ENCODE results near the gene TNRC6B. TPM values are rescaled to one million over a fixed set of nuclear protein-coding genes. Genes with fewer than 3 reads are reported as not detected.
A peak's percentile ranks its signal among the peaks of the same experiment; 100 is the strongest.

TNRC6B gene
- total RNA-seq, 4 donors from 2014 or later = 34.5 to 57.0 (median 45.4) TPM

DNA sequence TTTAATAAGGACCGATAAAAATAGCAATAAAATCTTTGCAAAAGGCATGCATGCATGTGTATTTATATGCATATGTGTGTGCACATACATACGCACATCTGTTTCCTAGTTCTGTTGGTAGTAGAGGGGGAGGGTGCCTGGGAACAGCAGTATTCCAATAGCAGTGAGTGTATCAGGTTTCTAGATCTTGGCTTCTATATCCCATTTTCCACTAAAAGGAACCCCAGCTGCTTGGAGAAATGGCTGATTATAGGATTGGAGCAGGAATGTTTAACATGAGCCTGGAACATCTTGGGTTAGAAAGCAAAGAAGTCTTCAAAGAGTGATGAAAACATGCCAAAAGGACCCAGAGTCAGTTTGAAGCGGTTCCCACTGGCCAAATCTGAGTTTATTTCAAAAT, 21.0 kb downstream of the TNRC6B start:
- Histone ChIP-seq H3K36me3 (no peaks in the 10 kb centered on the region), H3K4me3 (no peak overlapping the region), H3K27ac (replicated peaks in 1 of 4) (peak overlapping the region; percentile 10 to 75 (median 30)), H3K4me1 (peaks cover 66 to 97% (median 85%) of the 10 kb centered on the region in 4 donors), H3K9me3 (no peaks in the 10 kb centered on the region), H3K27me3 (peaks cover 0 to 4% (median 0%) of the 10 kb centered on the region in 4 donors)
- intact Hi-C loops (cut with DNase I) = no loop called here
- no peak for DNase-seq (ENCODE audit: extremely low spot score)
- 88% methylated on average over 3 of the region's 3 CpGs for WGBS
- no peak for TF ChIP-seq POLR2AphosphoS5 (IDR thresholded peaks at IDR 0.05)
- TF ChIP-seq, protein P1, sequence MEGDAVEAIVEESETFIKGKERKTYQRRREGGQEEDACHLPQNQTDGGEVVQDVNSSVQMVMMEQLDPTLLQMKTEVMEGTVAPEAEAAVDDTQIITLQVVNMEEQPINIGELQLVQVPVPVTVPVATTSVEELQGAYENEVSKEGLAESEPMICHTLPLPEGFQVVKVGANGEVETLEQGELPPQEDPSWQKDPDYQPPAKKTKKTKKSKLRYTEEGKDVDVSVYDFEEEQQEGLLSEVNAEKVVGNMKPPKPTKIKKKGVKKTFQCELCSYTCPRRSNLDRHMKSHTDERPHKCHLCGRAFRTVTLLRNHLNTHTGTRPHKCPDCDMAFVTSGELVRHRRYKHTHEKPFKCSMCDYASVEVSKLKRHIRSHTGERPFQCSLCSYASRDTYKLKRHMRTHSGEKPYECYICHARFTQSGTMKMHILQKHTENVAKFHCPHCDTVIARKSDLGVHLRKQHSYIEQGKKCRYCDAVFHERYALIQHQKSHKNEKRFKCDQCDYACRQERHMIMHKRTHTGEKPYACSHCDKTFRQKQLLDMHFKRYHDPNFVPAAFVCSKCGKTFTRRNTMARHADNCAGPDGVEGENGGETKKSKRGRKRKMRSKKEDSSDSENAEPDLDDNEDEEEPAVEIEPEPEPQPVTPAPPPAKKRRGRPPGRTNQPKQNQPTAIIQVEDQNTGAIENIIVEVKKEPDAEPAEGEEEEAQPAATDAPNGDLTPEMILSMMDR (IDR thresholded peaks at IDR 0.05) = no peak
- no peak for TF ChIP-seq EP300 (IDR thresholded peaks at IDR 0.05)
- no peak for TF ChIP-seq POLR2A (IDR thresholded peaks at IDR 0.05; ENCODE audit: low read depth)

DNA sequence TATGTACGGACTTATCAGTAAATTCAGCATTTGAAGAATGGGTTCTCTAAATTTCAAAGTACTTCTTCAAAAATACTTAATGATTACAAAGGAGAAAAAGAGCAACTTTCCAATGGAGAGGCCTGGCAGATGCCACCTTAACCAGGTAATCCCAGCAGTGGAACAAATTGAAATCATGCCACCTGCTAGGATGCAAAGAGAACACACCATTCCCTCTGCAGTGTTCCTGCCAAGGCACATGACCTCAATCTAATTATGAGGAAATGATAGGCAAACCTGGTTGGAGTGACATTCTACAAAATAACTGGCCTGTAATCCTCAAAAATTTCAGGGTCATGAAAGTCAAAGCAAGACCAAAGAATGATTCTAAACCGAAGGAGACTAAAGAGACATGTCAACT, 21.5 kb downstream of the TNRC6B start:
- DNase-seq (ENCODE audit: extremely low spot score) = no peak
- Histone ChIP-seq H3K27ac (replicated peaks in 1 of 4) (no peak overlapping the region), H3K27me3 (peaks cover 0 to 4% (median 0%) of the 10 kb centered on the region in 4 donors), H3K36me3 (no peaks in the 10 kb centered on the region), H3K4me1 (peaks cover 66 to 97% (median 85%) of the 10 kb centered on the region in 4 donors), H3K4me3 (no peak overlapping the region), H3K9me3 (no peaks in the 10 kb centered on the region)
- intact Hi-C loops (cut with DNase I) = no loop called here
- TF ChIP-seq POLR2A (IDR thresholded peaks at IDR 0.05; ENCODE audit: low read depth) = no peak
- TF ChIP-seq, protein P1 (IDR thresholded peaks at IDR 0.05) = no peak
- no peak for TF ChIP-seq POLR2AphosphoS5 (IDR thresholded peaks at IDR 0.05)
- no peak for TF ChIP-seq EP300 (IDR thresholded peaks at IDR 0.05)
- WGBS = 84% methylated on average over 2 of the region's 2 CpGs

DNA sequence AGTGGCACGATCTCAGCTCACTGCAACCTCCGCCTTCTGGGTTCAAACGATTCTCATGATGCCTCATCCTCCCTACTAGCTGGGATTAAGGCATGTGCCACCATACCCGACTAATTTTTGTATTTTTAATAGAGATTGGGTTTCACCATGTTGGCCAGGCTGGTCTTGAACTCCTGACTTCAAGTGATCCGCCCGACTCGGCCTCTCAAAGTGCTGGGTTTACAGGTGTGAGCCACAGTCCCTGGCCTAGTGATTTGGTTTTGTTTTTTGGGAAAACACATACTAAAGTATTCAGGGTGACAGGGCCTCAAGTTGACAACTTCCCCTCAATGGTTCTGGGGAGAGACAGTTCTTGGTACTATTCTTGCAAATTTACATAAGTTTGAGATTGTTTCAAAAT, 22.1 kb downstream of the TNRC6B start:
- H3K36me3 ChIP-seq = no peaks in the 10 kb centered on the region
- no peaks in the 10 kb centered on the region for H3K9me3 ChIP-seq
- TF ChIP-seq EP300 (IDR thresholded peaks at IDR 0.05) (no peak), POLR2A (IDR thresholded peaks at IDR 0.05; ENCODE audit: low read depth) (no peak), POLR2AphosphoS5 (IDR thresholded peaks at IDR 0.05) (no peak)
- TF ChIP-seq, protein P1 (IDR thresholded peaks at IDR 0.05) = no peak
- 93% methylated on average over 7 of the region's 7 CpGs for WGBS
- no peak overlapping the region for H3K4me3 ChIP-seq
- intact Hi-C loops (cut with DNase I) = no loop called here
- peaks cover 66 to 97% (median 85%) of the 10 kb centered on the region in 4 donors for H3K4me1 ChIP-seq
- H3K27me3 ChIP-seq = peaks cover 0 to 4% (median 0%) of the 10 kb centered on the region in 4 donors
- no peak for DNase-seq (ENCODE audit: extremely low spot score)
- no peak overlapping the region for H3K27ac ChIP-seq (replicated peaks in 1 of 4)

DNA sequence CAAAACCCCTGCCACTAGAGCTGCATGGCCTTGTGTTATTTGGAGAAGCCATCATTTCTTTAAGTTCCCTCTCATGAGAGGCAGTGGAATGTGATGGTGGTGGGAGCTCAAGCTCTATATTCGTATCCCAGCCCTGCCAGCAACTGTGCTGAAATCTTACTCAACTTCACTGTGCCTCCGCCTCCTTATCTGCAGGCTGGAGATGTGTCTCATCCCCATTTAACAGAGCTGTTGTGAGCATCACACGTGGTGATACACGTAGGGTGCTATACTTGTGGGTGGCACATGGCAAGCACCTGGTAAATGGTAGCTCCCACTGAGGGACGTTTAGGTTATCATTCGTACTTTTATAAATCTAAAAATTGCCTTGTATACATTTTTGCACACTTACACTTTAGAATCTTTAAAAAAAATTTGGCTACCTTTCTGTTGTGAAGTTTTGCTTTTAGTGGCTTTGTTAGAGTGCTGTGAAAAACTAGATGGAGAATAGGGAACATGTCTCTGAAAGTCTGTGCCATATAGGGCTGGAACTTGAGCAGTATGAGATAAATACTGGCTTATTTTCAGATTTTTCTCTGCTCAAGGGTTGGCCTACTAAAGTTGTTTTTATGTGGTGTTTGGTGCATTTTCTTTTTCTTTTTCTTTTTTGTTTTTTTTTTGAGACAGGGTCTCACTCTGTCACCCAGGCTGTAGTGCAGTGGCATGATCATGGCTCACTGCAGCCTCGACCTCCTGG, 23.2 kb downstream of the TNRC6B start:
- H3K27ac ChIP-seq (replicated peaks in 1 of 4) = peak overlapping the region in 3 of 4 donors; percentile 45 to 75 (median 55)
- no peak for TF ChIP-seq POLR2AphosphoS5 (IDR thresholded peaks at IDR 0.05)
- no peak for TF ChIP-seq POLR2A (IDR thresholded peaks at IDR 0.05; ENCODE audit: low read depth)
- TF ChIP-seq EP300 (IDR thresholded peaks at IDR 0.05) = no peak
- TF ChIP-seq, protein P1 (IDR thresholded peaks at IDR 0.05) = no peak
- no peaks in the 10 kb centered on the region for H3K36me3 ChIP-seq
- no peak for DNase-seq (ENCODE audit: extremely low spot score)
- H3K4me1 ChIP-seq = peaks cover 66 to 93% (median 84%) of the 10 kb centered on the region in 4 donors
- H3K27me3 ChIP-seq = peaks cover 0 to 4% (median 0%) of the 10 kb centered on the region in 4 donors
- WGBS = 65% methylated on average over 7 of the region's 7 CpGs
- H3K4me3 ChIP-seq = no peak overlapping the region
- intact Hi-C loops (cut with DNase I) = no loop called here
- no peaks in the 10 kb centered on the region for H3K9me3 ChIP-seq
